GM12878 (cell line): ENCODE results near the gene ARID1A. TPM values are rescaled to one million over a fixed set of nuclear protein-coding genes. Genes with fewer than 3 reads are reported as not detected.

ENCODE experiments used
- ATAC-seq: fragments of 200-7000 bp; cut with Tn5 transposase; 3 replicates; pipeline ENCODE4 v1.9.1; 2020; ENCODE audit warnings: mild to moderate bottlenecking, moderate library complexity
- BruUV-seq: library from RNA; stranded (reverse); fragments of 400-500 nt; replicated peaks from 2 replicates; lab custom pipeline; 2021; lab: Mats Ljungman, UMichigan
- CTCF ChIA-PET: fragments of 300-600 bp; sonication (Branson Sonifier 250); formaldehyde crosslinking; extraction: SDS; loops from one replicate; lab custom pipeline; 2021; ENCODE audit warnings: inconsistent platforms; lab: Yijun Ruan, JAX
- POLR2A ChIA-PET: fragments of 350-600 bp; formaldehyde crosslinking; extraction: SDS; loops from one replicate; lab custom pipeline; 2021; ENCODE audit warnings: inconsistent platforms; lab: Charles Lee
- RAD21 ChIA-PET: fragments of 300-600 bp; sonication (Branson Sonifier 250); formaldehyde crosslinking; loops from one replicate; lab custom pipeline; 2023; ENCODE audit warnings: antibody characterized with exemption; ENCODE audit not compliant: unreplicated experiment; lab: Charles Lee
- SMC1A ChIA-PET: fragments of 300-600 bp; sonication (Branson Sonifier 250); formaldehyde crosslinking; loops from one replicate; lab custom pipeline; 2023; ENCODE audit not compliant: unreplicated experiment, uncharacterized antibody; lab: Charles Lee
- DNase-seq: peaks from one replicate; pipeline ENCODE4 v3.0.0-alpha.2; 2011; ENCODE audit warnings: low read depth, low spot score
- FAIRE-seq: peaks from 3 replicates; lab custom pipeline; 2011; peaks lifted over from hg19 to GRCh38; lab: Jason Lieb, UNC
- H2AFZ ChIP-seq: 2 replicates; pipeline ENCODE4 v1.6.0; 2011; ENCODE audit warnings: low read depth, low read length, control low read depth; ENCODE audit not compliant: control insufficient read depth
- H3K27ac ChIP-seq: 2 replicates; pipeline ENCODE4 v1.5.1; 2011; ENCODE audit warnings: control low read depth; ENCODE audit not compliant: control insufficient read depth, insufficient read depth
- H3K27me3 ChIP-seq, 2 experiments: replicated peaks in 1 of 2; 2 replicates each; pipeline versions ENCODE4 v1.6.0 to v1.6.1; 2011; ENCODE audit warnings: low read length in 1 of 2; ENCODE audit not compliant: control insufficient read depth in 2 of 2, insufficient read depth in 2 of 2
- H3K36me3 ChIP-seq, 2 experiments: 2 replicates each; pipeline ENCODE4 v1.5.1; 2011; ENCODE audit warnings: low read length in 1 of 2; ENCODE audit not compliant: control insufficient read depth in 2 of 2, insufficient read depth in 2 of 2
- H3K4me1 ChIP-seq: 2 replicates; pipeline ENCODE4 v1.6.1; 2011; ENCODE audit warnings: mild to moderate bottlenecking, low read length, moderate library complexity, mixed read lengths; ENCODE audit not compliant: control insufficient read depth, insufficient read depth
- H3K4me2 ChIP-seq: 2 replicates; pipeline ENCODE4 v1.6.0; 2011; ENCODE audit warnings: control low read depth; ENCODE audit not compliant: control insufficient read depth, insufficient read depth
- H3K4me3 ChIP-seq: fragments of 200-600 bp; sonication (generic); 2 replicates; pipeline ENCODE4 v1.5.1; 2016
- H3K79me2 ChIP-seq: 2 replicates; pipeline ENCODE4 v1.6.0; 2011; ENCODE audit warnings: low read length; ENCODE audit not compliant: control insufficient read depth, insufficient read depth
- H3K9ac ChIP-seq: 2 replicates; pipeline ENCODE4 v1.8.0; 2011; ENCODE audit warnings: low read length, control low read depth, mixed read lengths; ENCODE audit not compliant: control insufficient read depth, insufficient read depth
- H3K9me3 ChIP-seq: replicated peaks from 3 replicates; pipeline ENCODE4 v1.5.1; 2011; ENCODE audit warnings: mild to moderate bottlenecking, low read length; ENCODE audit not compliant: control insufficient read depth, insufficient read depth
- H4K20me1 ChIP-seq: 2 replicates; pipeline ENCODE4 v1.6.0; 2011; ENCODE audit not compliant: control insufficient read depth, insufficient read depth
- ATF7 ChIP-seq: fragments of 450-650 bp; IDR thresholded peaks from 2 replicates; pipeline ENCODE4 v1.6.1; 2016; ENCODE audit warnings: low read depth, mild to moderate bottlenecking
- CHD1 ChIP-seq: IDR thresholded peaks from 2 replicates; pipeline ENCODE4 v1.6.1; 2012; ENCODE audit warnings: low read depth, low read length, improper control_type of control experiment
- GABPA ChIP-seq: IDR thresholded peaks from 2 replicates; pipeline ENCODE4 v1.6.1; 2014; ENCODE audit warnings: antibody characterized with exemption, low read depth, mild to moderate bottlenecking, inconsistent platforms
- HDAC6 ChIP-seq: fragments of 200-600 bp; sonication (generic); IDR thresholded peaks from one replicate; pipeline ENCODE4 v1.8.0; 2017; ENCODE audit warnings: antibody characterized with exemption; ENCODE audit not compliant: unreplicated experiment
- JUNB ChIP-seq: IDR thresholded peaks from 2 replicates; pipeline ENCODE4 v1.6.1; 2016; ENCODE audit warnings: antibody characterized with exemption, mild to moderate bottlenecking
- NFYB ChIP-seq: IDR thresholded peaks from 2 replicates; pipeline ENCODE4 v1.6.1; 2011; ENCODE audit warnings: low read depth, mild to moderate bottlenecking, low read length, improper control_type of control experiment, moderate library complexity; ENCODE audit not compliant: insufficient read depth
- PKNOX1 ChIP-seq: fragments of 450-650 bp; IDR thresholded peaks from 2 replicates; pipeline ENCODE4 v1.6.1; 2016; ENCODE audit warnings: mild to moderate bottlenecking
- POLR2AphosphoS5 ChIP-seq: IDR thresholded peaks from 2 replicates; pipeline ENCODE4 v1.6.1; 2011; ENCODE audit warnings: mild to moderate bottlenecking, low read length, inconsistent platforms
- SMAD5 ChIP-seq: IDR thresholded peaks from 2 replicates; pipeline ENCODE4 v1.6.1; 2016; ENCODE audit warnings: antibody characterized with exemption, low read depth
- SP1 ChIP-seq: IDR thresholded peaks from one replicate; pipeline ENCODE4 v1.6.1; 2011; ENCODE audit warnings: low read depth, low read length
- SREBF1 ChIP-seq: IDR thresholded peaks from 2 replicates; pipeline ENCODE4 v1.6.1; 2012; ENCODE audit warnings: mild to moderate bottlenecking, low read length
- TCF12 ChIP-seq: IDR thresholded peaks from 2 replicates; pipeline ENCODE4 v1.6.1; 2011; ENCODE audit warnings: low read depth, mild to moderate bottlenecking, low read length
- TCF7 ChIP-seq: IDR thresholded peaks from 2 replicates; pipeline ENCODE4 v1.6.1; 2014; ENCODE audit warnings: antibody characterized with exemption, borderline replicate concordance
- WRNIP1 ChIP-seq: IDR thresholded peaks from 2 replicates; pipeline ENCODE4 v1.6.1; 2011; ENCODE audit warnings: low read depth, low read length, improper control_type of control experiment, borderline replicate concordance
- ZBED1 ChIP-seq: IDR thresholded peaks from 2 replicates; pipeline ENCODE4 v1.6.1; 2016; ENCODE audit warnings: borderline replicate concordance
- ZNF217 ChIP-seq: fragments of 450-650 bp; IDR thresholded peaks from 2 replicates; pipeline ENCODE4 v1.6.1; 2017; ENCODE audit warnings: antibody characterized with exemption, mild to moderate bottlenecking
- ZNF687 ChIP-seq: fragments of 450-650 bp; IDR thresholded peaks from 2 replicates; pipeline ENCODE4 v1.6.1; 2017; ENCODE audit warnings: mild to moderate bottlenecking, moderate library complexity
- WGBS: methylation state at CpG from one replicate; pipeline ENCODE4 v1.1.6; 2016; ENCODE audit warnings: low lambda C conversion rate; ENCODE audit not compliant: insufficient replicate concordance, insufficient coverage; ENCODE audit errors: missing lambda C conversion rate; 5-methylcytosine and 5-hydroxymethylcytosine counted together
- in situ Hi-C: fragments of 300-500 bp; cut with MboI; formaldehyde crosslinking; loops from 9 replicates; pipeline ENCODE4 v1.14.3; 2018; ENCODE audit warnings: mixed read lengths
- intact Hi-C: fragments of 100-400 bp; cut with micrococcal nuclease; formaldehyde crosslinking; loops from one replicate; pipeline ENCODE4 v1.14.2; 2022; ENCODE audit not compliant: unreplicated experiment
- polyA plus RNA-seq, 11 experiments: library from polyadenylated mRNA; depleted of rRNA in 4 of 11; unstranded in 6 of 11; stranded (reverse) in 5 of 11; fragments of >200 nt; fragmentation: Nextera tagmentation in 4 of 11; fragmentation: Illumina TruSeq in 1 of 11; extraction: Ambion mirVana in 4 of 11; extraction: Trizol in 1 of 11; gene quantifications; 1 replicate in 1 of 11; 2 replicates in 10 of 11; pipeline versions ENCODE4 v1.2.1 to v1.2.3, GENCODE V29; 2011 to 2016; ENCODE audit warnings: inconsistent platforms in 2 of 11, missing spikeins in 2 of 11, low read depth in 1 of 11
- total RNA-seq, 4 experiments: library from RNA; depleted of rRNA in 3 of 4; stranded (reverse); fragments of >200 nt in 3 of 4; fragmentation: Illumina TruSeq in 1 of 4; extraction: Trizol in 1 of 4; gene quantifications; 2 replicates each; pipeline versions ENCODE4 v1.2.1 to v1.2.3, GENCODE V29; 2013 to 2021

The ARID1A gene
- total and polyA plus RNA-seq, 10 of the 15 experiments (the other 5 are each of a cell fraction or from before 2014, with no cell fraction given): 10.0 to 98.0 (median 23.5) TPM

GRCh38 chr1:26697431-26697977, 1.7 kb downstream of the ARID1A start (continued):
- TF ChIP-seq ZNF687: 0 out of 2 replicates have a peak, but pooled peaks have one; percentile 16

GRCh38 chr1:26697978-26698849, 2.4 kb downstream of the ARID1A start:
- H3K9ac ChIP-seq: peak overlapping the region; percentile 94
- in situ Hi-C loops (no loop called here), intact Hi-C loops (no loop called here)
- 0% methylated on average over 8 of the region's 8 CpGs for WGBS
- ATAC-seq: peak; percentile 41
- no TSS peak for BruUV-seq
- H4K20me1 ChIP-seq: peaks cover 6% of the 10 kb centered on the region; the same call in 1 of the 2 replicates
- peaks cover 93% of the 10 kb centered on the region for H3K79me2 ChIP-seq
- no peaks in the 10 kb centered on the region for H3K27me3 ChIP-seq
- ChIA-PET POLR2A (interaction anchor here (0.6 to 8.7 kb wide), 22 partner anchors 8 to 167 kb away, joined by 3 to 69 read pairs (median 5); partner anchors contain the start of gene PIGV), RAD21 (interaction anchor here (0.6 to 7.0 kb wide), 19 partner anchors 9 to 1074 kb away, joined by 3 to 90 read pairs (median 4); partner anchors contain the start of gene PIGV), SMC1A (interaction anchor here (0.8 to 11.6 kb wide), 17 partner anchors 15 to 207 kb away, joined by 3 to 139 read pairs (median 5); partner anchors contain the start of gene PIGV), CTCF (interaction anchor here (1.1 to 8.4 kb wide), 12 partner anchors 11 to 159 kb away, joined by 3 to 50 read pairs (median 4); partner anchors contain the start of gene PIGV)
- H3K4me3 ChIP-seq: peak overlapping the region; percentile 98
- FAIRE-seq: peak; percentile 84
- no peaks in the 10 kb centered on the region for H3K9me3 ChIP-seq
- peak overlapping the region; percentile 98 for H3K27ac ChIP-seq
- H3K4me2 ChIP-seq: peak overlapping the region; percentile 73
- no peak for DNase-seq
- H2AFZ ChIP-seq: no peak overlapping the region
- H3K4me1 ChIP-seq: peaks cover 16% of the 10 kb centered on the region
- H3K36me3 ChIP-seq: peaks cover 0 to under 1% of the 10 kb centered on the region in 2 experiments; a peak in 1 of 4 replicates
- TF ChIP-seq SREBF1 (no peak), ZBED1 (0 out of 2 replicates have a peak, but pooled peaks have one; percentile 34), NFYB (peak; percentile 75), ZNF217 (no peak), SMAD5 (peak; percentile 72; the same call in 1 of the 2 replicates), JUNB (no peak), ATF7 (peak; percentile 95), HDAC6 (no peak), CHD1 (0 out of 2 replicates have a peak, but pooled peaks have one; percentile 44), PKNOX1 (peak; percentile 57; the same call in 1 of the 2 replicates), GABPA (no peak), WRNIP1 (0 out of 2 replicates have a peak, but pooled peaks have one; percentile 78), POLR2AphosphoS5 (peak; percentile 65; the same call in 1 of the 2 replicates), TCF12 (no peak), TCF7 (no peak), SP1 (no peak)
